SK-MEL-5 (cell line): ENCODE data around the gene RNF145. TPM values are rescaled to one million over a fixed set of nuclear protein-coding genes. Genes with fewer than 3 reads are reported as not detected.
"Not testable (repeated sequence)": the region's sequence is repeated elsewhere in the genome, so short reads cannot be mapped to it uniquely, and the experiment has no call there.

Experiments used
- DNase-seq: peaks from one replicate; pipeline ENCODE4 v3.0.0-alpha.2; 2016; ENCODE audit warnings: low read depth, low spot score
- in situ Hi-C: cut with HindIII; loops from 2 replicates; pipeline ENCODE4 v1.10.0; 2016; ENCODE audit warnings: low sequenced_read_pairs, high pct_unique_total_duplicates, low pct_unique_long_range_greater_than_20kb
- polyA plus RNA-seq, 2 experiments: library from polyadenylated mRNA; depleted of rRNA; stranded (reverse); fragments of >200 nt; gene quantifications; 2 replicates each; pipeline ENCODE4 v1.2.3, GENCODE V29; 2015
- total RNA-seq: library from RNA; depleted of rRNA; stranded (reverse); fragments of >200 nt; shearing (Covaris generic); gene quantifications from 2 replicates; pipeline ENCODE4 v1.2.3, GENCODE V29; 2014; rRNA removed

Gene RNF145, protein sequence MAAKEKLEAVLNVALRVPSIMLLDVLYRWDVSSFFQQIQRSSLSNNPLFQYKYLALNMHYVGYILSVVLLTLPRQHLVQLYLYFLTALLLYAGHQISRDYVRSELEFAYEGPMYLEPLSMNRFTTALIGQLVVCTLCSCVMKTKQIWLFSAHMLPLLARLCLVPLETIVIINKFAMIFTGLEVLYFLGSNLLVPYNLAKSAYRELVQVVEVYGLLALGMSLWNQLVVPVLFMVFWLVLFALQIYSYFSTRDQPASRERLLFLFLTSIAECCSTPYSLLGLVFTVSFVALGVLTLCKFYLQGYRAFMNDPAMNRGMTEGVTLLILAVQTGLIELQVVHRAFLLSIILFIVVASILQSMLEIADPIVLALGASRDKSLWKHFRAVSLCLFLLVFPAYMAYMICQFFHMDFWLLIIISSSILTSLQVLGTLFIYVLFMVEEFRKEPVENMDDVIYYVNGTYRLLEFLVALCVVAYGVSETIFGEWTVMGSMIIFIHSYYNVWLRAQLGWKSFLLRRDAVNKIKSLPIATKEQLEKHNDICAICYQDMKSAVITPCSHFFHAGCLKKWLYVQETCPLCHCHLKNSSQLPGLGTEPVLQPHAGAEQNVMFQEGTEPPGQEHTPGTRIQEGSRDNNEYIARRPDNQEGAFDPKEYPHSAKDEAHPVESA
- total RNA-seq, result 47.5 and 49.4 TPM in 2 replicates
- polyA plus RNA-seq (2015; cell fraction: cytosol; rRNA removed), result 87.8 and 106 TPM in 2 replicates
- polyA plus RNA-seq (2015; cell fraction: nucleus; rRNA removed), result 87.2 and 91.7 TPM in 2 replicates

DNA sequence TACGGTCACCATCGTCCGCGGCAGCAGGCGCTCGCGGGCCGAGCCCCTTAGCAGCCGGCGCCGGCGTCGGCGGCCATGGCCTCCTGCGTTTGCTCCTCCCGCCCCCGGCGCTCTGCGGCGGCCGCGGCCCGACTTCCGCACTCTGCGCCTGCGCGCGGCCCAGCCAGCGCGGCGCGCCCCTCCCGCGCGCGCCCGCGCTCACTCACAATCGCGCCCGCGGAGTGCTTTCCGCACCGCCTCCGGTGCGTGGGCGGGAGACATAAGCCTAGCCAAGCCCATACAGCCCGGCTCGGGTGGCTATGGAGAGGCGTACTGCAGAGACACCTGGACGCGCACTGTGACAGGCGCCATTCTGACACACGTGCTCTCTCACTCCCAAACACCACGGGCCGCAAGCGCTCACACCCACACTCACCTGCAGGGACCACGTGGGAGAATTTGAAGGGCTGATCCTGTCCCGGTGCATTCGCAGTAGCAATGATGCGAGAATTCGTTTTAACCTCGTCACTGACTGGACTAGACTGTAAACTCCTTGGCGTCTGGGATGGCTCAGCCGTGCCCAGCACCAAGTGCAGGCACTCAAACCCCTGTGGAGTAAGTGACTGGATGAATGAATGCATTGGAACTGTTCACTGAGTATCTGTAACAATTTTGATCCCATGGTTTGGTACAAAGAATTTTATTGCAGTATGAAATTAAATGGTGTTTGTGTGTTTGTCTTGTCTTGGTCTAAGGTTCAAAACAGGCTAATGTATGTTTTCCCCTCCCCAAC, at the start of gene RNF145:
RNF145 (minus strand) TSS at position 116 of the 772 bp plus-strand sequence. CDS start 5,936 bp downstream, outside the sequence.
- in situ Hi-C loops, result no loop called here
- peak; percentile 77 for DNase-seq

DNA sequence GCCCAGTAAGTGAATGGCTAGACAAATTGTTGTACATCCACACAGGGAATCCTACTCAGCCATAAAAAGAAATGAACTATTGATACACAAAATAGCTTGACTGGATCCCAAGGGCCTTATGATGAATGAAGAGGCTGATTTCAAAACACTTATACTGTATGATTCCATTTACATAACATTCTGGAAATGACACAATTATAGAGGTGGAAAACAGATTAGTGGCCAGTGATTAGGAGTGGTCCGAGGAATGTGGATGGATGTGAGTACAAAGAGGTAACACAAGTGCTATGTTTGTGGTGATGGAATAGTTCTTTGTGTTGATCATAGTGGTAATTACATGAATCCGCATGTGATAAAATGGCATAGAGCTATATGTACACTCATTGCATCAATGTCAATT, 49.0 kb upstream of the RNF145 start:
- peak; percentile 54 for DNase-seq
- in situ Hi-C loops, result loop anchor here (25.0 kb wide), 1 partner anchor 96 kb away; no protein-coding TSS in a partner anchor

DNA sequence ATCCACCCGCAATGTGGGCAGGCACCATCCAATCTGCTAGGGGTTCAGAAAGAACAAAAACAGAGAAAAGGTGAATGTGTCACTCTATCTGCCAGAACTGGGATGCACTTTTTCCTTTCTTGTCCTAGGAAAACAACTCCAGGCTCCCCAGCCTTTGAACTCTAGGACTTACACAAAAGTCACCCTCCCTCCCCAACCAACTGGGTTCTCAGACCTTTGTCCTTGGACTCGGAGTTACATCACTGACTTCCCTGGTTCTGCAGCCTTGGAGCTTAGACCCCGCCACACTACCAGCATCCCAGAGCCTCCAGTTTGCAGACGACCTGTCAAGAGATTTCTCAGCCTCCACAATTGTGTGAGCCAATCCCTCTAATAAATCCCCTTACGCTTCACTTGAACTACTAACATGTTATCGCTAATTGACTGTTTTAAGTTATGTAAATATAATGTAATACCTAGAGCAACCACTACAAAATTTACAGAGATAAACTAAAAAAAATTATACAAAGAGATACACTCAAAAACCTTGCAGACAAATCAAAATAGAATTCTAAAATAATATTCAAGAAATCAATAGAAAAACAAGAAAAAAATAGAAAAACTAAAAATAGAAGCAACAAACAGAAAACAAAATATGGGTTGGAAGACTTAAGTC, 48.4 kb upstream of the RNF145 start:
- DNase-seq, result no peak
- in situ Hi-C loops, result loop anchor here (25.0 kb wide), 1 partner anchor 95 kb away; no protein-coding TSS in a partner anchor

GRCh38 chr5:159257007-159257406, 47.7 kb upstream of the RNF145 start:
- in situ Hi-C loops, result loop anchor here (25.0 kb wide), 1 partner anchor 95 kb away; no protein-coding TSS in a partner anchor

GRCh38 chr5:159252195-159252594, 42.8 kb upstream of the RNF145 start:
- in situ Hi-C loops, result loop anchor here (25.0 kb wide), 1 partner anchor 90 kb away; no protein-coding TSS in a partner anchor
- no peak for DNase-seq

More at GRCh38 chr5:159257007-159257406, 47.7 kb upstream of the RNF145 start:
- DNase-seq, result no peak

DNA sequence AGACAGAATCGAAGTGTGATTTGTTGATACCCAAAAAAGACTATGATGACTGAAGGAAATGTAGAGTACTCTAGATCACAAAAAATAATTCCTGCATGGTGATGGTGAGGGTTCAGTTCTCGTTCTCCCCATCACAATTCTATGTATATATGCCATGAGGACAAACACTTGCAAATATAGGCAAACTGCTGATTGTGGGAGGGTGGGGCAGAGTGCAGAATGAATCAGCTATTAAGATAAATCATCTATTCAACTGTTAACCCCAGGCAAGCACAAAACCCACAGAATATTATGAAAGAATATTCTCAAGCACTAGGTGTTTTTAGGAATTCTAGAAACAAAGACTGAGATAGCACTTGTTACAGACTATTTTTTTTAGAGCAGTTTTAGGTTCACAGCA, 39.8 kb upstream of the RNF145 start:
- in situ Hi-C loops, result no loop called here
- DNase-seq, result no peak

GRCh38 chr5:159244890-159245289, 35.5 kb upstream of the RNF145 start:
- in situ Hi-C loops, result no loop called here
- DNase-seq, result no peak

GRCh38 chr5:159244163-159244562, 34.8 kb upstream of the RNF145 start:
- DNase-seq, result peak; percentile 23
- in situ Hi-C loops, result no loop called here

DNA sequence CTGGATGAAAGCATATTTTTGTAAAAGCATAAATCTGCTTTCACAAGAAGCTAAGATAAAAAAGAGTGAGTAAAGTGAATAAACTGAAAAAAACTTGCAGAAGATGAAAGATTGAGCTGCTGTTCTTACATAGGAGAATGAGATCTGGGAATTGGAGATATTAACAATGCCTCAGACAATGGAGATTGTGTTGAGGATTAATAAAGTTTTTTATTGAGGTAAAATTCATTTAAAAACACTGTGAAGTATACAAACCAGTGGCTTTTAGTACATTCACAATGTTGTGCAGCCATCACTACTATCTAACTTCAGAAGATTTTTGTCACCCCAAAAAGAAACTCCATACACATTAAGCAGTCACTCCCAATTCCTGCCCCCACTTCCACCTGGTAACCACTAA, 34.0 kb upstream of the RNF145 start:
- DNase-seq, result no peak
- in situ Hi-C loops, result no loop called here

GRCh38 chr5:159242656-159243055, 33.3 kb upstream of the RNF145 start:
- in situ Hi-C loops, result no loop called here
- no peak for DNase-seq

- in situ Hi-C loops, result no loop called here
- DNase-seq, result no peak
Measured at GRCh38 chr5:159241946-159242552, 32.7 kb upstream of the RNF145 start.

DNA sequence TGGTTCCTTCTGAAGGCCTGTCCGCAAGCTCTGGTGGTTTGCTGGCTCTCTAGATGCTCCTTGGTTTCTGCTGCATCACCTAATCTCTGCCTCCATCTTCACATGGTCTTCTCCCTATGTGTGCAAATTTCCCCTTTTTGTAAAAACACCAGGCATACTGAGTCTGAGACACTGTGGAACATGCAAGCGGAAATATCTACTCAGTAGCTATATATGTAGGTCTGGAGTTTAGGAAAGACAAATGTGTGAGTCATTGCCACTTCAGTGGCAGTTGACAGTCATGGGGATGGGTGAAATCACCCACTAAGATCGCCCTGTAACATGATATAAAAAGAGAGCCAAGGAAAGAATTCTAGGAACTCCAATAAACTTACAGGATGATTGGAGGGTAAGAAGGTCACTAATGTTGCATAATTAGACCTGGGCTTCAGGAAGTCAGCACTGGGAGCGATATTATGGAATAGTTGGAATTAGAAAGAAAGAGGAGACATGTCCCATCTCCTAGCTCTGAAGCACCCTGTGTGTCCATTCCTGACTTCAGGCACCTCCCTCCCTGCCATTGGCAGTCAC, 31.0 kb upstream of the RNF145 start:
- in situ Hi-C loops, result no loop called here
- DNase-seq, result peak; percentile 46

- DNase-seq, in situ Hi-C loops: not testable (repeated sequence)
Measured at GRCh38 chr5:159235871-159236520, 26.6 kb upstream of the RNF145 start.

DNA sequence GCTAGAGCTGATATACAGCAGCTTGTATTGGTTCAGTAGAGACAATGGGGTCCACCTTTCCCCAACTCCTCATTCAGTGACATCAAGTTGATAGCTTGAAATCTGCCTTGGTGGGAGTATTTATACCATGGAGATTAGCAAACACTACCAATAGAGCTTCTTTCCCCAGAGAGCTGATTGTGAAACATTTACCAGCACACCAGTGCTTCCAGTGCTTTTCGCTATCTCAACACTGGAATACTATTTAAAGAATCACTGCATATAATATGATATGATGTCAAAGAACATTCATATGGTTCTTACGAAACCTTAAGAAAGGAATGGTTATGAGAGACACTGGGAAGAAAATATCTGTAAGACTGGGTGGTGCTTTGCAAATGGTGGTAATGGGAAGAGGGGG, 21.8 kb upstream of the RNF145 start:
- in situ Hi-C loops, result no loop called here
- DNase-seq, result no peak

GRCh38 chr5:159230657-159231056, 21.3 kb upstream of the RNF145 start:
- DNase-seq, result peak; percentile 17
- in situ Hi-C loops, result no loop called here

DNA sequence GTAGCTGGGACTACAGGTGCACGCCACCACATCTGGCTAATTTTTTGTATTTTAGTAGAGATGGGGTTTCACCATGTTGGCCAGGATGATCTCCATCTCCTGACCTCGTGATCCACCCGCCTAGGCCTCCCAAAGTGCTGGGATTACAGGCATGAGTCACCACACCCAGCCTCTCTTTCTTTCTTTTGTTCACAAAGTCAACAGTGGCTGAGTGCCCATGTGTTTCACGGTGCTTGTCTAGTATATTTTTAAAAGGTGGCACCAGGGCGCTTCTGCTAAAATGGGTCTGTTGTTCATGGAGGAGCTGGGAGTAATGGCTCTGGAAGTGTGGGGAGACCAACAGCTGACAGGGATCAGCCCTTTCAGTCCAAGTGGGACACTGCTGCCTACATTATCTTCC, 18.7 kb upstream of the RNF145 start:
- DNase-seq, in situ Hi-C loops: not testable (repeated sequence)
